ENCODE data around the gene HTT.

The HTT gene

GRCh38 chr4:3218824-3219760 lies 144.6 kb downstream of the HTT start:
- Histone ChIP-seq H3K79me2 (ENCODE audit: low read length) (no peaks in the 10 kb centered on the region), H3K4me1 (ENCODE audit: low read length) (no peaks in the 10 kb centered on the region), H3K4me2 (ENCODE audit: low read depth, low read length) (no peak overlapping the region), H3K27ac (ENCODE audit: low read length) (no peak overlapping the region), H4K20me1 (ENCODE audit: insufficient read depth, low read length) (no peaks in the 10 kb centered on the region), H3K36me3 (replicated peaks; ENCODE audit: insufficient read depth, low read length) (peaks cover 2% of the 10 kb centered on the region; the same call in 1 of the 2 replicates), H3F3A (ENCODE audit: insufficient read depth, low read length) (no peaks in the 10 kb centered on the region), H3K9me3 (replicated peaks; ENCODE audit: insufficient read depth, low read length) (no peaks in the 10 kb centered on the region), H3K4me3 (ENCODE audit: low read length) (no peak overlapping the region), H3K27me3 (replicated peaks; ENCODE audit: insufficient read depth, low read length) (no peaks in the 10 kb centered on the region), H3K9ac (ENCODE audit: low read length) (no peak overlapping the region), H3K9me2 (replicated peaks; ENCODE audit: insufficient read depth, low read length) (no peaks in the 10 kb centered on the region), H2AFZ (ENCODE audit: low read length) (no peak overlapping the region)
- TF ChIP-seq CTCF (IDR thresholded peaks at IDR 0.05; ENCODE audit: low read length): no peak
- TF ChIP-seq EZH2 (optimal IDR thresholded peaks at IDR 0.05; ENCODE audit: low read depth, low read length): no peak
- TF ChIP-seq EZH2phosphoT487 (IDR thresholded peaks at IDR 0.05; ENCODE audit: low read length): no peak
- no peak for DNase-seq

- Histone ChIP-seq H2AFZ (ENCODE audit: low read length) (no peak overlapping the region), H3K4me3 (ENCODE audit: low read length) (no peak overlapping the region), H3K27ac (ENCODE audit: low read length) (no peak overlapping the region), H3K9me2 (replicated peaks; ENCODE audit: insufficient read depth, low read length) (no peaks in the 10 kb centered on the region), H3K79me2 (ENCODE audit: low read length) (no peaks in the 10 kb centered on the region), H3K9ac (ENCODE audit: low read length) (no peak overlapping the region), H3K36me3 (replicated peaks; ENCODE audit: insufficient read depth, low read length) (no peaks in the 10 kb centered on the region; the same call in 1 of the 2 replicates), H3K27me3 (replicated peaks; ENCODE audit: insufficient read depth, low read length) (no peaks in the 10 kb centered on the region), H3F3A (ENCODE audit: insufficient read depth, low read length) (no peaks in the 10 kb centered on the region), H4K20me1 (ENCODE audit: insufficient read depth, low read length) (no peaks in the 10 kb centered on the region), H3K9me3 (replicated peaks; ENCODE audit: insufficient read depth, low read length) (no peaks in the 10 kb centered on the region), H3K4me2 (ENCODE audit: low read depth, low read length) (no peak overlapping the region), H3K4me1 (ENCODE audit: low read length) (no peaks in the 10 kb centered on the region)
- DNase-seq: no peak
- no peak for TF ChIP-seq EZH2 (optimal IDR thresholded peaks at IDR 0.05; ENCODE audit: low read depth, low read length)
- no peak for TF ChIP-seq CTCF (IDR thresholded peaks at IDR 0.05; ENCODE audit: low read length)
- TF ChIP-seq EZH2phosphoT487 (IDR thresholded peaks at IDR 0.05; ENCODE audit: low read length): no peak
Observed at GRCh38 chr4:3219761-3220475, 145.4 kb downstream of the HTT start.

DNA sequence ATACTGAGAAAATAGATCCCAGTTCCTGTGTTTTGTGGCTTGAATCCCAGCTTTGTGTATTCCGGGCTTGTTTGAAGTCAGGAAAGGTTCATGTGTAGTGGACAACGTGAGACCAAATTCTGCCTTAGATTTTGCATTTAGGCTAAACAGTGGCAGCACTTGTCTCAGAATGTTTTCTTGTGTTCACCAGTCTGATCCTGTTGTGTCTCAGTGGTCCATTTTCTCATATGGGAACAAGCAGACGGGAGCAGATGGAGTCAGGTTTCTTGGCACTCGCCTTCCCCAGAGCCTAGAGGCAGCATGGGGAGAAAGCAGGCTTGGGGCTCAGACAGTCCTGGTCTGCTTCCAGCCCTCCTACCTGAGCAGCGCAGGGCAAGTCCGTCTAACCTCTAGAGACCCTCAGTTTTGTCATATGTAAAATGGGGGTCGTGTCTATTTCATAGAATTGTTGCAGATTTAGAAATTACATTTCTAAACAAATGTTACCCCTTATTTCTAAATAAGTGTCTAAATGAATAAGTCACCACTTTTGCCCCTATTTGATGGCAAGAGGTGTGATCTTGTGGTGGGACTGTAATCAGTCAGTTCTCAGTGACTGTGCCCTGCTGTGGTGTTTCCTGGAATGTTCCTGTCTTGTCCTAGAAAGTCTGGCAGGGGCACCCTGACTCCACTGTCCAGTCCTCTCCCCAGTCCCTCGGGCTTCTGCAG lies 146.1 kb downstream of the HTT start:
- H3K79me2 ChIP-seq (ENCODE audit: low read length): no peaks in the 10 kb centered on the region
- no peak overlapping the region for H3K9ac ChIP-seq (ENCODE audit: low read length)
- no peaks in the 10 kb centered on the region for H3K27me3 ChIP-seq (replicated peaks; ENCODE audit: insufficient read depth, low read length)
- H3K9me2 ChIP-seq (replicated peaks; ENCODE audit: insufficient read depth, low read length): no peaks in the 10 kb centered on the region
- H3F3A ChIP-seq (ENCODE audit: insufficient read depth, low read length): no peaks in the 10 kb centered on the region; the same call in 1 of the 2 replicates
- no peak overlapping the region for H2AFZ ChIP-seq (ENCODE audit: low read length)
- DNase-seq: no peak
- no peaks in the 10 kb centered on the region for H3K4me1 ChIP-seq (ENCODE audit: low read length)
- H3K4me3 ChIP-seq (ENCODE audit: low read length): no peak overlapping the region
- H3K9me3 ChIP-seq (replicated peaks; ENCODE audit: insufficient read depth, low read length): no peaks in the 10 kb centered on the region
- no peak overlapping the region for H3K4me2 ChIP-seq (ENCODE audit: low read depth, low read length)
- H3K36me3 ChIP-seq (replicated peaks; ENCODE audit: insufficient read depth, low read length): no peaks in the 10 kb centered on the region; the same call in 1 of the 2 replicates
- no peaks in the 10 kb centered on the region for H4K20me1 ChIP-seq (ENCODE audit: insufficient read depth, low read length)
- H3K27ac ChIP-seq (ENCODE audit: low read length): no peak overlapping the region
- TF ChIP-seq EZH2 (optimal IDR thresholded peaks at IDR 0.05; ENCODE audit: low read depth, low read length): no peak
- no peak for TF ChIP-seq EZH2phosphoT487 (IDR thresholded peaks at IDR 0.05; ENCODE audit: low read length)
- TF ChIP-seq CTCF (IDR thresholded peaks at IDR 0.05; ENCODE audit: low read length): no peak
